Kidney (tissue), 14 donors: ENCODE data around the gene STXBP1. TPM values are rescaled to one million over a fixed set of nuclear protein-coding genes. Genes with fewer than 3 reads are reported as not detected.

ENCODE experiments used
- DNase-seq, 5 donors: peaks; one replicate each; pipeline ENCODE4 v3.0.0-alpha.2; 2013 to 2020
- FAIRE-seq: peaks from 2 replicates; lab custom pipeline; 2012; peaks lifted over from hg19 to GRCh38; lab: Jason Lieb, UNC
- H3K27ac ChIP-seq, 2 donors: one replicate each; pipeline ENCODE4 v1.7.0; 2013; ENCODE audit warnings: low read depth in 2 of 2, low read length in 2 of 2, inconsistent platforms in 1 of 2
- H3K27me3 ChIP-seq: one replicate; pipeline ENCODE4 v1.7.1; 2013; ENCODE audit warnings: low read length, inconsistent platforms; ENCODE audit not compliant: control insufficient read depth, insufficient read depth
- H3K36me3 ChIP-seq, 3 donors: one replicate each; pipeline versions ENCODE4 v1.7.0 to v1.7.1; 2013; ENCODE audit warnings: low read length in 3 of 3, control low read depth in 1 of 3, inconsistent platforms in 1 of 3; ENCODE audit not compliant: insufficient read depth in 3 of 3, control insufficient read depth in 2 of 3
- H3K4me1 ChIP-seq, 3 donors: one replicate each; pipeline versions ENCODE4 v1.7.0 to v1.7.1; 2013; ENCODE audit warnings: low read length in 3 of 3, inconsistent platforms in 1 of 3, low read depth in 1 of 3; ENCODE audit not compliant: control insufficient read depth in 2 of 3, insufficient read depth in 2 of 3
- H3K4me3 ChIP-seq, 3 donors: one replicate each; pipeline versions ENCODE4 v1.7.0 to v1.8.1; 2013; ENCODE audit warnings: low read length in 3 of 3, control low read depth in 1 of 3, inconsistent platforms in 1 of 3
- H3K9ac ChIP-seq, 3 donors: one replicate each; pipeline versions ENCODE4 v1.7.0 to v1.7.1; 2013; ENCODE audit warnings: low read length in 3 of 3, control low read depth in 1 of 3, inconsistent platforms in 1 of 3
- H3K9me3 ChIP-seq, 3 donors: one replicate each; pipeline versions ENCODE4 v1.7.0 to v1.7.1; 2013; ENCODE audit warnings: low read length in 3 of 3, control low read depth in 1 of 3, inconsistent platforms in 1 of 3; ENCODE audit not compliant: control insufficient read depth in 2 of 3, insufficient read depth in 1 of 3
- CTCF ChIP-seq: IDR thresholded peaks from 3 replicates; pipeline ENCODE4 v1.5.1; 2012; ENCODE audit warnings: mild to moderate bottlenecking, moderate library complexity, borderline replicate concordance; ENCODE audit not compliant: insufficient read depth; ENCODE audit errors: extremely low read depth
- intact Hi-C: fragments of 100-400 bp; cut with DNase I; formaldehyde crosslinking; loops from one replicate; pipeline ENCODE4 v1.11.1; 2022
- polyA plus RNA-seq: library from polyadenylated mRNA; stranded (reverse); fragments of 350-450 nt; fragmentation: Illumina TruSeq; extraction: RNeasy Lipid Tissue Mini Kit (QIAGEN cat#74804); gene quantifications from one replicate; pipeline ENCODE4 v1.2.3, GENCODE V29; 2014; ENCODE audit warnings: low read depth, low replicate concordance; ENCODE audit not compliant: insufficient read depth
- total RNA-seq: library from RNA; stranded (reverse); fragmentation: NEBNext Ultra II Directional; extraction: Animal tissue kit (Norgen Biotek cat#: 25700); gene quantifications from one replicate; pipeline ENCODE4 v1.2.1, GENCODE V29; 2021
- donor health status: control.
- donor health status: control.
- donor health status: control.
- donor health status: control.
- donor health status: control.
- donor health status: DM: yes; HTN: yes; CAD: no.
- donor health status: Normal renal cell carcinoma (clear cell type).

STXBP1 gene
- total and polyA plus RNA-seq, 2 donors from 2014 or later: 14.3 to 32.8 TPM

GRCh38 chr9:127660886-127661741 lies 49.0 kb downstream of the STXBP1 start:
- Histone ChIP-seq H3K36me3 (peaks cover 0 to 16% (median 13%) of the 10 kb centered on the region in 3 donors), H3K9me3 (no peaks in the 10 kb centered on the region), H3K9ac (no peak overlapping the region), H3K27ac (no peak overlapping the region), H3K4me3 (no peak overlapping the region), H3K27me3 (no peaks in the 10 kb centered on the region), H3K4me1 (peaks cover 0 to 2% (median 0%) of the 10 kb centered on the region in 3 donors)
- TF ChIP-seq CTCF: no peak
- no peak for FAIRE-seq
- DNase-seq: peak in 4 of 5 donors; percentile 55 to 76 (median 63)
- intact Hi-C loops: no loop called here

- intact Hi-C loops: no loop called here
- no peak for TF ChIP-seq CTCF
- no peaks in the 10 kb centered on the region for H3K27me3 ChIP-seq
- H3K9ac ChIP-seq: no peak overlapping the region
- DNase-seq: no peak
- no peak overlapping the region for H3K27ac ChIP-seq
- H3K4me3 ChIP-seq: no peak overlapping the region
- H3K36me3 ChIP-seq: peaks cover 0 to 16% (median 13%) of the 10 kb centered on the region in 3 donors
- FAIRE-seq: no peak
- peaks cover 0 to 2% (median 0%) of the 10 kb centered on the region in 3 donors for H3K4me1 ChIP-seq
- H3K9me3 ChIP-seq: no peaks in the 10 kb centered on the region
Measured at GRCh38 chr9:127662617-127663016, 50.5 kb downstream of the STXBP1 start.

- H3K36me3 ChIP-seq: peaks cover 0 to 18% (median 16%) of the 10 kb centered on the region in 3 donors
- intact Hi-C loops: no loop called here
- H3K27ac ChIP-seq: peak overlapping the region in 1 of 2 donors; percentile 47
Measured at GRCh38 chr9:127664324-127664677, 52.2 kb downstream of the STXBP1 start.

More at GRCh38 chr9:127664324-127664677, 52.2 kb downstream of the STXBP1 start:
- Histone ChIP-seq H3K4me1 (peaks cover 0 to 2% (median 0%) of the 10 kb centered on the region in 3 donors), H3K4me3 (no peak overlapping the region), H3K27me3 (no peaks in the 10 kb centered on the region), H3K9me3 (no peaks in the 10 kb centered on the region), H3K9ac (no peak overlapping the region)
- FAIRE-seq (no peak), DNase-seq (no peak)
- no peak for TF ChIP-seq CTCF
